Inflammatory macrophage (primary cell): ENCODE results near the gene ENSA.
"Not testable (repeated sequence)": the region's sequence is repeated elsewhere in the genome, so short reads cannot be mapped to it uniquely, and the experiment has no call there.

Source experiments
- DNase-seq, 2 donors: peaks; one replicate each; pipeline ENCODE4 v3.0.0-alpha.2; 2020 to 2022
- total RNA-seq, 18 experiments: gene quantifications; one replicate each; lab custom pipeline; 2026; ENCODE audit warnings: mixed read lengths in 6 of 18, inconsistent platforms in 2 of 18; lab: John Stamatoyannopoulos, UW

ENSA gene, protein sequence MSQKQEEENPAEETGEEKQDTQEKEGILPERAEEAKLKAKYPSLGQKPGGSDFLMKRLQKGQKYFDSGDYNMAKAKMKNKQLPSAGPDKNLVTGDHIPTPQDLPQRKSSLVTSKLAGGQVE
- 93.8 to 148 (median 122) reads per million in 18 experiments for total RNA-seq

DNA sequence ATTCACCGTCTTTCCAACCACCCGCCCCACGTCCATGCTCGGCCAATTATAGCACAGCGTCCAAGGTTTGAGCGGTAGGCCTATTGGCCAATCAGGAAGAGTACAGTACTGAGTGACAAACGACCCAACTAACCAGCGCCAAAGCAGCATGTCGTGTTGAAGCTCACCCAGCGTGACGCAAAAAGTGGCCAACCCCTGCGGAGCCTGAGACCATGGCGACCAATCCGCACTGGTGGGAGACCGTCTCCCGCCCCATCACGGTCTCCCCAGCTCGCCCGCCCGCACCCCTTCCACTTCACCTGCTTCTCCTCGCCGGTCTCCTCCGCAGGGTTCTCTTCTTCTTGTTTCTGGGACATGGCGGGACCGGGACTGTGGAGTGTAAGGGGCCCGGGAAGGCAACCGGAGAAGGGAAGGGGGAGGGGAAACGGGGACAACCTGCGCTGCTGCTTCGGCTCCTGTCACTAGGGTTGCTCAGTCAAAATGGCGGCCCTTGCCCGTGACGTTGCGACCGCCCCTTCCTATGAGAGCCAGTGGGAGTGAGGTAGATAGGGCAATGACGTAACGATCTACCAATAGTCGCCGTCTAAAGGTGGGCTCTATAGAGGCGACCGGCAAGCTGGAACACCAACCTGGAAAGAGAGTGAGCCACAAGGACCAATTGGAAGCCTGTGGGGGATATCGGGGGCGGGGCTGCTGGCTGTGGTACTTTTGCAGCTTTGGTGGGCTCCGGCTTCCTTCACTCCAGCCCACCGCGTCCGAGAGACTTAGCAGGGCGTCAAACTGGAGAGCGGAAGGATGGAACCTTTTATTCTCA lies at the start of gene ENSA:
Gene ENSA (minus strand): TSS at position 498 of the 814 bp plus-strand sequence. CDS start 142 bp downstream, at position 356.
- peak; percentile 99 for DNase-seq

DNA sequence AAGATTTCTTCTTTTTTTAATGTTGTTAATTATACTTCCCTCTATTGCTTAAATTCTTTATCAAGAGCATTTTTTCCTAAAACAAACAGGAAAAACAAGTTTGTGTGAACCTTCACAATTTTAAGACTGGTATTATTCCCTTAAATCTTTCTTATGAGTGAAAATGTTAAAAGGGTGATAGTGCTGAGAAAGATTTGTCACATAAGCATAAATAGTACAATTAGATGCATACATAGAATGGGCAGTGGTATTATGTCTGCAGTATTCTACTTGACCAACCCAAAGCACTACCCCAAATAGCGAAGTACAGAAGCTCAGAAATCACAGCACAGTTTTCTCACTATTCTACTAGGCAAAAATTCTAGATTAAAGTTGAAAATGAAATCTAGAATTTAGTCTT lies 49.6 kb upstream of the ENSA start:
- no peak for DNase-seq

DNA sequence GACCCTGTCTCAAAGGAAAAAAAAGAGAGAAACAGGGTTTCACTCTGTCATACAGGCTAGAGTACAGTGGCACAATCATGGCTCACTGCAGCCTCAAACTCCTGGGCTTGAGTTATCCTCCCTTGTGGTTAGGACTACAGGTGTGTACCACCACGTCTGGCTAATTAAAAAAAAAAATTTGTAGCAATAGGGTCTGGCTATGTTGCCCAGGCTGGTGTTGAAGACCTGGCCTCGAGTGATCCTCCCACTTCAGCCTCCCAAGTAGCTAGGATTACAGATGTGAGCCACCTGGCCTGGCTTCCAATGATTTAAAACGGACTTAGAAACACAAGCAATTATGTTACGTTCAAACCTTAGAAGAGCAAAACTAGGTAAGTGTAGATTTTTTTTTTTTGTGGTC lies 45.5 kb upstream of the ENSA start:
- no peak for DNase-seq

DNA sequence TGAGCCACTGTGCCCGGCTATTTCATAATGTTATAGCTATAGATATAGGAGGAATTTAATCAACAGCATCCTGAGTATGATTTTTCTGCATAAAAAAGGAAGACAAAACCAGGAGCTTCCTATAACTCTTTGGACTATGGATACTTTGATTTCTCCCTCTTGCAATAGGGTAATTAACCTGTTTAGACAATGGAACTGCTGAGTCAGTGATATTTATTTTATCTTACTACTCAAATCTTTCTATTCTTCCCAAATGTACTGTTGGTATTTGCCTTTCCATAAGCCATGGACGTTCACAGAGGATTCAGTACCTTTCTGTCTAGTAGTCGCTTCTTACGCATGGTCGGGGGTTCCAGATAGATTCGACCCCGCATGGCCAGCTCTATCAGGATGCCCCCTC lies 33.9 kb upstream of the ENSA start:
- no peak for DNase-seq

DNA sequence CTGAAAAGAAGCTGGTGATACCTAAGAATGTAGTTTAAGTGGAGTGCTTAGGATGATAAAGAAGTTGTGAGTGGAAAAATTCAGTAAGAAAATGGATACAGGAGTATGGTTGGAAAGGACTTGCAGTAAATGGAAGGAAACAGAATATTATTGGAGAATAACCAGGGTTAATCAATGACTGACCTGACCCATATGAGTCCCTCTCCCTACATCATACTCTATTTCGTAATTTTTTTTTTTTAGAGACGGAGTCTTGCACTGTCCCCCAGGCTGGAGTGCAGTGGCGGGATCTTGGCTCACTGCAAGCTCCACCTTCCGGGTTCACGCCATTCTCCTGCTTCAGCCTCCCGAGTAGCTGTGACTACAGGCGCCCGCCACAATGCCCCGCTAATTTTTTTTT lies 33.4 kb upstream of the ENSA start:
- DNase-seq, result no peak

DNA sequence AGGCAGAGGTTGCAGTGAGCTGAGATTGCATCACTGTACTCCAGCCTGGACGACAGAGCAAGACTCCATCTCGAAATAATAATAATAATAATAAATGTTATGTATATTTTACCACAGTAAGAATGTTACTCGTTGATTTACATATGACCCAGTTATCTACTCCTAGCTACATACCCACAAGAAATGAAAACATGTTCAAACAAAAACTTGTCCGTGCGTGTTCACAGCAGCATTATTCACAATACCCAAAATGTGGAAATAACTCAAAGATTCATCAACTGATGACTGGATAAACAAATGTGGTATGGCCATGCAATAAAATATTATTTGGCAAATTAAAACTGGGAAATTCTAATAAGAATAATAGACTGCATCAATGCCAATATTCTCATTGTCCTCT lies 31.7 kb upstream of the ENSA start:
- DNase-seq, result no peak

DNA sequence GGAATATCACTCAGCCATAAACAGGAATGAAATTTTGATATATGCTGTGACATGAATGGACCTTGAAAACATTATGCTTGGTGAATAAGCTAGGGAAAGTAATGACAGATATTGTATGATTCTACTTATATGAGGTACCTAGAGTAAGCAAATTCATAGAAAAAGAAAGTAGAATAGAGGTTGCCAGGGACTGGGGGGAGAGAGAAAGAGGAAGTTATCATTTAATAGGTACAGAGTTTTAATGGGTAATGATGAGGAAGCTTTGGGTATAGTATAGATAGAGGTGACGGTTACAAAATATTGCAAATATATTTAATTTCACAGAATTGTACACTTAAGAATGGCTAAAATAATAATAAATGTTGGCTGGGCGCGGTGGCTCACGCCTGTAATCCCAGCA lies 31.2 kb upstream of the ENSA start:
- no peak for DNase-seq

DNA sequence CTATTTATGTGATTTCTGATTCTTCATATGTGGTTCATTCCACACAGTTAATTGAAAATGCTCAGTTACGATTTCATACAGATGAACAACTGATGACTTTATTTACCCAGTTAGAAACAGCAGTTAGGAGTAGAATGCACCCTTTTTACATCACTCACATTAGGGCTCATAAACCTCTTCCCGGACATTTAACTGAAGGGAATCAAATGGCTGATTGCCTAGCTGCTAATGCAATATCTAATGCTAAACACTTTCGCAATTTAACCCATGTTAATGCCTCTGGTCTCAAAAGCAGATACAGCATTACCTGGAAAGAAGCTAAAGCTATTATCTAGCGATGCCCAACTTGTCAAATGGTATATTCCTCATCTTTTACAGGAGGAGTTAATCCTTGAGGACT lies 27.7 kb upstream of the ENSA start:
- DNase-seq, result not testable (repeated sequence)

DNA sequence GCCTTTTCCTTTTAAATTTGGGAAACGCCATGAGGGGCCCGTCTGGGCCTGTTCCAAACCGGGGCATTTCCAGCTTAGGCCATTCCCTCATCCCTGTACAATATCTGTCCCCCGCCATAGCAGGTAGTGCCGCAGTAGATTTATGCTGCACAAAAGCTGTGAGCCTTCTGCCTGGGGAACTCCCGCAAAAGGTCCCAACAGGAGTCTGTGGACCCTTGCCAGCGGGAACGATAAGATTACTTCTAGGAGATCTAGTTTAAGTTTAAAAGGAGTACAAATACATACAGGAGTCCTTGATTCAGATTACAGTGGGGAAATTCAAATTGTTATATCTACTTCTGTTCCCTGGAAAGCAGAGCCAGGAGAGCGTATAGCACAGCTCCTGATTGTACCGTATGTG lies 25.2 kb upstream of the ENSA start:
- not testable (repeated sequence) for DNase-seq

DNA sequence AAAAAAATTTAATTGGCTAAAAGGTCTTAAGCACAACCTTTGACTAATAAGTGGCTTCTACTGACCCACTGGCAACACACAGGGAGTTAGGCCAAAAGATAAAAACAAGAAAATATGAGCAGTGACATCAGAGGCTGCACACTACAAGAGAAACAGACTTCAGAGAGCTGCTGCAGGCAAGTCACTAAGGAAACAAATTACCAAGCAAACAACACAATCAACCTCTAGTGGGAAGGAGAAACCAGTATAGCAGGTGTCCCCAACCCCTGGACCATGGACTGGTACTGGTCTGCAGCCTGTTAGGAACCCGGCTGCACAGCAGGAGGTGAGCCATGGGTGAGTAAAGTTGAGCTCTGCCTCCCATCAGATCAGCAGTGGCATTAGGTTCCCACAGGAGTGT lies 20.8 kb upstream of the ENSA start:
- DNase-seq, result no peak

DNA sequence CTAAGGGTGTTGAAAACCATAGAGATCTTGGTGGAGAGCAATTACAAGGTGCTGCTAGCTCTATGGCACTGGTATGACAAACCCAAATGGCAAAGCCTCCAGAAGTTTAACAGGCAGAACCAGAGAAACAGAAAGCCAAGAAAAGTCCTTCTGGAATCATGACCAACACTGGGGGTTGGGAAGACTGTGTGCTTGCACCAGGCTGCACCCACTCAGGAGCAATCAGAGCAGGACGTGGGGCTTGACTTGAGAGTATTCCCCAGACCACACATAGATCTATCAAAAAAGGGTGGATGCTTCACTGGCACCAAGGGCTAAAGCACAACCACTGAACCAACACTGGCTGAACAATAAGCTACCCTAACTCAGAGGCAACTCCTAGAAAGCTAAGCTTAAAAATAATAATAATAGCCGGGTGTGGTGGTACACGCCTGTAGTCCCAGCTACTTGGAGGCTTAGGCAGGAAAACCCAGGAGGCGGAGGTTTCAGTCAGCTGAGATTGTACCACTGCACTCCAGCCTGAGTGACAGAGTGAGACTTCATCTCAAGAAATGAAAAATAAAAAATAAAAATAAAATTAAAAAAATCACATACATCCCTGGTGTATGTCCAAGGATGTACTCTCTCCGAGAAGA lies 20.1 kb upstream of the ENSA start:
- DNase-seq, result no peak

DNA sequence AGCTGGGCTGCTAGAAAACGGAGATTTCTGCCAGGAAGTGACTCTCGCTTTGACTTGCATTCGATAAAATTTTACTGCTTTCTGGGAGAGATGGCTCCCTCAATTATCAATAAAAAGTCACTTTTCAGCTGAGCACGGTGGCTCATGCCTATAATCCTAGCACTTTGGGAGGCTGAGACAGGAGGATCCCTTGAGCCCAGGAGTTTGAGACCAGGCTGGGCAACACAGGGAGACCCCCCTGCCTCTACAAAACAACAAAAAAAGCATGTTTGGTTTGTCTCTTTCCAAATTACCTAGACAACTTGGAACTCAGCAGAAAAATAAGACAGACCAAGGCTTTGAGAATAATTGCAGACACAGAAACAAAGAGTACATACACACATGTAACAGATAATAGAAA lies 12.9 kb upstream of the ENSA start:
- no peak for DNase-seq

DNA sequence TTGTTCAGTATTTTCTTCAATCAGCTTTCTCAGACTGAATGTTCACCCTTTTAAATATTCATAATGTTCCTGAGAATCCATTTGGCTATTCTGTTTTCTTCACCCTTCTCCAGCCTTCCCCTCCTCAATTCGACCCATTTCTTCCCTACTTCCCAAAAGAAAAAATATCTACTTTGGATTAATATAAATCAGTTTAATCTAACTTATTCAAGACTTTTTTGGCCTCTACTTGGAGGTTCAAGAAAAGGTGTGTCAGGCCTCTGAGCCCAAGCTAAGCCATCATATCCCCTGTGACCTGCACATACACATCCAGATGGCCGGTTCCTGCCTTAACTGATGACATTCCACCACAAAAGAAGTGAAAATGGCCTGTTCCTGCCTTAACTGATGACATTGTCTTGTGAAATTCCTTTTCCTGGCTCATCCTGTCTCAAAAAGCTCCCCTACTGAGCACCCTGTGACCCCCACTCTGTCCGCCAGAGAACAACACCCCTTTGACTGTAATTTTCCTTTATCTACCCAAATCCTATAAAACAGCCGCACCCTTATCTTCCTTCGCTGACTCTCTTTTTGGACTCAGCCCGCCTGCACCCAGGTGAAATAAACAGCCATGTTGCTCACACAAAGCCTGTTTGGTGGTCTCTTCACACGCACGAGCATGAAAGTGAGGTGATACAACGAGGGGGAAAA lies 11.9 kb upstream of the ENSA start:
- DNase-seq, result not testable (repeated sequence)

DNA sequence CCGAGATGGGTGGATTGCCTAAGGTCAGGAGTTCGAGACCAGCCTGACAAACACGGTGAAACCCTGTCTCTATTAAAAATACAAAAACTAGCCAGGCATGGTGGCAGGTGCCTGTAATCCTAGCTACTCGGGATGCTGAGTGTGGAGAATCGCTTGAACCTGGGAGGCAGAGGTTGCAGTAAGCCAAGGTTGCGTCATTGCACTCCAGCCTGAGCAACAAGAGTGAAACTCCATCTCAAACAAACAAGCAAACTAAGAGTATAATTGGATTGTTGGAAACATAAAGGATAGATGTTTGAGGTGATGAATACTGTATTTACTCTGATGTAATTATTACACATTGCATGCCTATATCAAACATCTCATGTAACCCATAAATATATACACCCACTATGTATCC lies 9.0 kb upstream of the ENSA start:
- DNase-seq, result not testable (repeated sequence)

DNA sequence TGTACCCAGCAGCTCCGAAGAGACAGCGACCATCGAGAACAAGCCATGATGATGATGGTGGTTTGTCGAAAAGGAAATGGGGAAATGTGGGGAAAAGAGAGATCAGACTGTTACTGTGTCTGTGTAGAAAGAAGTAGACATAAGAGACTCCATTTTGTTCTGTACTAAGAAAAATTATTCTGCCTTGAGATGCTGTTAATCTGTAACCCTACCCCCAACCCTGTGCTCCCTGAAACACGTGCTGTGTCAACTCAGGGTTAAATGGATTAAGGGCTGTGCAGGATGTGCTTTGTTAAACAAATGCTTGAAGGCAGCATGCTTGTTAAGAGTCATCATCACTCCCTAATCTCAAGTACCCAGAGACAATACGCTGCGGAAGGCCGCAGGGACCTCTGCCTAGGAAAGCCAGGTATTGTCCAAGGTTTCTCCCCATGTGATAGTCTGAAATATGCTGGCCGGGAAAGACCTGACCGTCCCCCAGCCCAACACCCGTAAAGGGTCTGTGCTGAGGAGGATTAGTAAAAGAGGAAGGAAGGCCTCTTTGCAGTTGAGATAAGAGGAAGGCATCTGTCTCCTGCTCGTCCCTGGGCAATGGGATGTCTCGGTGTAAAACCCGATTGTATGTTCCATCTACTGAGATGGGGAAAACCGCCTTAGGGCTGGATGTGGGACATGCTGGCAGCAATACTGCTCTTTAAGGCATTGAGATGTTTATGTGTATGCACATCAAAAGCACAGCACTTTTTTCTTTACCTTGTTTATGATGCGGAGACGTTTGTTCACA lies 5.6 kb upstream of the ENSA start:
- DNase-seq, result not testable (repeated sequence)

DNA sequence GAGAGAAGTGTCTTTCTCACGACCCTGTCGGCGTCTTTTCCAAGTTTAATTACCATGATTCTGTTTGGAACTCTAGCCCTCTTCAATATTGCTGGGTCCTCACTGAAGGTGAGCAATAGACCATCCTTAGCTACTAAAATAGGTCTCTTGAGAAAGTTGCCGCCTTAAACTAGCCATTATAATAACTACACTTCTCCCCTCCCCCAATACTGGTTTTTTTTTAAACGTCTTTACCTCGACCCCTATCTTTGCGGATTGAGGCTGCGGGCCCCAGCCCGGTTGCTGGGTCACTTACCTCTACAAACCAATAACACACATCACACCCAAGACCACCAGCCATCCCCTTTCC lies 672 bp downstream of the ENSA start:
- DNase-seq, result no peak

DNA sequence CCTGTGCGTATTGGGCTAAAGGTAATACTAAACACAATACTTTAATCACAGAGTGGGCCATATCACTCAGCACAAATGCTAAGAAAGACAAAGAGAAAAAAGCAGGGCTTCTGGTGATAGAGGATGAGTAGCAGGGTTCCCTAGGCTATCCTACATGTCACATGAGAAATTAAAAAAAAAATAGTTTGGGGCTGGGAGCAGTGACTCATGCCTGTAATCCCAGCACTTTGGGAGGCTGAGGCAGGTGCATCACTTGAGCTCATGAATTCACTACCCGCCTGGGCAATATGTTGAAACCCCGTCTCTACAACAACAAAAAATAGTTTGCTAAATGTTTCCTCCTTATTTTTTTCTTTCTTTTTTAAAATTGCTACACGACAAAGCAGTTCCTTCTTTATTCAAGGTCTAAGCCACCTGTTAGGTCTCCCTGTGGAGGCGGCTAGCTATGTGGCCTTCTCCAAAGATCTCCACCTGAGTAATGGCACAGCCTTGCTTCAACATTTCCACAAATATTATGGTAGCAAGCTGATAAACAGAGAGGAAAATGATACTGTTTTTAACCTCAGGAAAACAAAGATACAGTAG lies 1.5 kb downstream of the ENSA start:
- DNase-seq, result no peak

DNA sequence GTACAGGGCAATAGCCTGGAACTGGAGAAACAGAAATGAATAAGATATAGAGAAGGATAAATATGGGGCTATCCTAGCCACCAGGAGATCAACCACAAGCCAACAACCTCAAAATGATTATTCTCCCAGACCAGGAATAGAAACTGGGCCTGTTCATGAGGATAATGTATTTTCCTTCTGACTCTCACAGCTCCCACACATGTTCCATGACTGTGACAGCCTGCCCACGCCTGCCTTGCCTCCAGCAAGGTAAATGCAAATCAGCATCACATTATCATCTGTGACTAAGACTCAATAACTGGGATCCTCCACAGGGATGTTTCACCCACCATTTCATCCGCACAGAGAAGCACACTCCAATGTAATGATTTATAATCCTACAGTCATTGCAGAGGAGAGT lies 3.3 kb downstream of the ENSA start:
- no peak for DNase-seq

DNA sequence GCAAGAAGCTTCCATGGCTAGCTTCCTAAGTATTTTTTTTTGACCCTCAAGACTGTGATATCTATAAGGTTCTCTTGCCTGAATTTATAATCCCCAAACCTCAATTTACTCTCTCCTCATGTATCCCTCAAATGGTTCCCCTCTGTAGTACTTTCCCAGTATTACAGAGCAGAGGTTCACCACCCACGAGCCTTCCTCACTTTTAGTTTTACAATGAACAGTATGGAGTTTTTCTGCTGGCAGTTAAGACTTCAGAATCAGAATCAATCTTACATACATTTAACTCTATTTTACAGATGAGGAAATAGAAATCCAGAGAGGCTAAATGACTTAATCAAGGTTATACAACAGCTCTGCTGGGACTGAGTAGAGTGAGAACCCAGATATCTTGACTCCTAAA lies 4.9 kb downstream of the ENSA start:
- peak in 1 of 2 donors; percentile 25 for DNase-seq

DNA sequence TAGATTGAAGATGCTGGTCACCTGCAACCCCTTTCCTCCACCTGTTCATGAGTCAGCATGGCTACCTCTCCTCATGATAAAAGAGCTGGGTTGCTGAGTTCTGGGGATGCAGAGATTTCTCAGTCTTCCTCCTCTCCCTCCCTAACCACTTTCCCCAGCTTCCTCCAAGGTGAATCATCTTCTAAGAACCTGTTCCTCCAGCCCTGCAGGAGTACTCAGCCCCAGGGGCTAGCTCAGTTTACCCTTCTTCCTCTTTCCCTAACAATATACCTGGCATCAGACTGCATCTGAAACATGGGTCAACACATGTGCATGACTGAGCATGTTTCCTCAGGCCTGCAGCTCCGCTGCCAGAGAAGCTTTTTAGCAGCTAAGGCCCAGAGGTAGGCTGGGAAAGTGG lies 5.3 kb downstream of the ENSA start:
- DNase-seq, result not testable (repeated sequence)

DNA sequence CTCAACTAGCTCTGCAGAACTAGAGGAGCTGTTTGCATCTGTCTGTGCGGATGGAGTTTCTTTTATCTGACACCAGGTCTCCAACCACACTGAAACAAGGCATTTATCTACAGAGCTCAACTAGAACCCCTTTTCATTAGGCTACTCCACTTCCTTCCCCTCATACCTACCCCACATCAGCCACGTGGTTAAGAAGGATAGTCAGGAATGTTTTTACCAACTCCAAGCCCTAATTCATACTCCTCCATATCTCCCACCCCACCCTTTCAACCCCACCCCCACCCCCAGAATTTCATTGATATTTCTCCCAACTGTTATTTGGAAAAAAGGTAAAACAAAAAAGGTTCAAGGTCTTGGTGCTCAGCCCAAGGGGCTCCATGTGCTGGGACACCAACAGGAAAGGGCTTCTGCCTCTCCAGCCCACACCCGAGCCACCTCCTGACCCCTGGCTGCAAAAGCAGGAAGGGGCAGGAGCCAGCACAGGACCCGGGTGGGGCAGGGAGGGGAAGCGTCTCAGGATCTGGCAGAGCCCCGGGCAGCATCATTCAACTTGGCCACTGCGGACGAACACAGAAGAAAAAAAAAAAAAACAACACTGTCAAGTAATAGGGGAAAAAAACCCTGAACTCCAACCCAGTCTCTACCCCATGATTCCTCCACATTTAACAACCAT lies 7.0 kb downstream of the ENSA start:
- no peak for DNase-seq
